GM21576 (cell line): ENCODE results near the gene SLC2A13.
"Not testable (repeated sequence)": the region's sequence is repeated elsewhere in the genome, so short reads cannot be mapped to it uniquely, and the experiment has no call there.

Source experiments
- ATAC-seq: cut with Tn5 transposase; IDR thresholded peaks from one replicate; pipeline ENCODE4 v1.9.1; 2021; ENCODE audit warnings: mild to moderate bottlenecking, moderate library complexity; ENCODE audit not compliant: unreplicated experiment

The SLC2A13 gene

DNA sequence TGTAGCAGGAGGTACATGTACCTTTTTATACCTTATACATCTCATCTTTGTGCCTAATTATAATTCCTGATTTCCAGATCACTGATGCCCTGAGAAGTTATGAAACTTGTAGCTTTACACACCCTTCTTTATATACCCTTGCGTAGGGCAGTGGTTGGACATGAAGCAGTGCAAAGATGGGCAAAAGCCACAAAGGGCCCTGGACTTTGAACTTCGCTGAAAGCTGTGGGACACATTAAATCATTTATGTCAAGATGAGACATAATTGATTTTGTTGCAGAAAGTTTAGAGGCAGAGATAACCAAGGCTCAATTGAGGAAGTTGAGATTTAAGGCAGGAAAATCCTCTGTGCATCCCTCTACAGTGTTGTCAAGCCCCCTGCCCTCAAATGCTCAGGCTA, 170.0 kb downstream of the SLC2A13 start:
- no peak for ATAC-seq

DNA sequence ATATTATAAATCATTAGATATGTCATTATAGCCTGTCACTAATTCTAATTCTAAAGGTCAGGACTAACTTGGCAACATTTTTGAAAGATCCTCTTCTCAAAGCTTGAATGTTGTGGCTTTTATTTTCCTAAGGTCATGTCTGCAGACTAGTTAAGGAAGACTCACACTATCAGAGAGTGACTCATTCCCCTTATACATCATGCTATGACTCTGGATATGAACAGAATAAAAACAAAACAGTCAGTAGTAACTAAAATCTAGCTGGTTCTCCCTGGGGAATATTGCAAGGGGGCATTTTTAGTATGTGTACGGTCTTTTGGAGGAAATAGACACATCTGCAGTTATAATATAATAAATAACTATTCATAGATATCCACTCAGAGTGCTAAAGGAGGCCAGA, 170.6 kb downstream of the SLC2A13 start:
- ATAC-seq = no peak

DNA sequence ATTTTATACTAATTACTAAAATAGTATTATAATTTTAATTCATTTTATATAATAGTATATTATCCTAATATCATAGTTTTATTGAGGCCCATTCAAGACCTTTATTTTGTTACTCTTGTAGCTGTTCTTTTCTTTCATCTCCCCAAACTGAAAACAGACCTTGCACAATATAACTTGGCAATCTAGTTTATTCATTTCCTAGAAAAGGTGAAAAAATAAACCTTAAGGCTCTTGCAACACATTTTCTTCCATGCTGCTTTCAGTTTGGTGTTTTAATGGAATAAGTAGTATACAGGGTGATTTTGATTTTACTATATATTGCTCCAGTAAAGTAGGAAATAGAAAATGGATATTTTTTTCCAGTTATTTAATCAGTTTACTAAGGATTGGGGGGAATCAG, 174.0 kb downstream of the SLC2A13 start:
- no peak for ATAC-seq

DNA sequence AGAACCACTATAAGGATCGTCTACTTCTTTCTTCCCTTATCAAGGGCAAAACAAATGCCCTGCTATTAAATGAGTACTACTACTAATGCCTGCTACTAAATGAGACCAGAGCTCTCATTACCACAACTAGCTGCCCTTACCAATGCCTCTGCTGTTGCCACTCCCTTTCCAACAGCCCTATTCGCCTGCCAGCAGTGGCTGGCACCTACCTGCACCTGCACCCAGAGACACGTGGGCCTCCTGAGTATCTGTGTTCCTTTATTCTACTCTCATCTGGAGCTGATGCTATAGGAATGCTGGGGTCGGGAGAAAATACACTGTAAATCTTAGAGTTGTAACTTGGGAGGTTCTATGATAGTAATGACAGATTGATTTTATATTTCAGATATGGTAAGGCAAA, 174.7 kb downstream of the SLC2A13 start:
- no peak for ATAC-seq

DNA sequence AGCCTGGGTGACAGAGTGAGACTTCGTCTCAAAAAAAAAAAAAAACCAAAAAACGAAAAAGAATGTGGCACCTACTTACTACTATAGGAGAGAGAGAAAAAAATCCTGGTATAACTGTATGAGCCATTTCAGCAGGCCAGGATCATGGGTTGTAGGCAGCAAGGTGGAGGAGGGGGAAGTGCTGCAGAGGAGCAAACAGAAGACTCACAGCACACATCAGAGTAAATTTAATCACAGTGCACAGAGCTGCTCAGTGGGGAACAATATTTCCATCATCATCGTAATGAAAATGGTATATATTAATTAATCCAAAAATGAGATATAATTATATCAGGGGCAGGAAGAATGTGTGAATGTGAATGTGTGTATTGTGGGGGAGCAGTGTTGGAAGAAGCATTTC, 175.8 kb downstream of the SLC2A13 start:
- ATAC-seq = no peak

DNA sequence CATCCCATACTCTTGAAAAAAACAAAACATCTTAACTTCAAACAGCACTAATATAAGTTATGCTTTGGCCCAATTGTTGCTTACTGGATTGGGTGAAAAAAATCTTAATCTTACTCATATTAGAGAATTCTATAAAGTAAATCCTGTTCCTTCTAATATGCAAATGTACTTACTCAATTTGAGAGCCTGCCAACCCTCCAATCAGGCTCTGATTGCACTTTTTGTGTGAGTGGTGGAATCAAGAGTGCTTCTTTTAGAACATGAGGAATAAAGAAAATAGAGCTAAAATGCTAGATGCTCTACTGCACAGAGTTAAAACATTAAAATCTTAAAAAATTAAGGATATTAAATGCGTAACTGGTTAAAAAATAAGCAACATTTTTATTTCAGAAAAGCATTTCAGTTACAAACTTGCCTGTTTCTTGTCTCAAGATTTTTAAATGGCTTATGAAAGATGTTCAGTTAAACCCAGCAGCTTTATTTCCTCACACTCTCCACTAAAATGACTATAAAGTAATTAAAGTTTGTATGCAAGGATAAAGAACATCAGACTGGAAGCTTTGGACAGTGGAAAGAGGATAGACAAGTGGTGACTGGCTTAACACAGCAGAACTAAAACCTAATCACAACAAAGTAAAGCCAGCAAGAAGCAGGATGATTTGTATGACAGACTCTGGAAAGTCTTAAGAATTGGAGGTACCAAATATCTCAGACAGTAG, 177.5 kb downstream of the SLC2A13 start:
- no peak for ATAC-seq

DNA sequence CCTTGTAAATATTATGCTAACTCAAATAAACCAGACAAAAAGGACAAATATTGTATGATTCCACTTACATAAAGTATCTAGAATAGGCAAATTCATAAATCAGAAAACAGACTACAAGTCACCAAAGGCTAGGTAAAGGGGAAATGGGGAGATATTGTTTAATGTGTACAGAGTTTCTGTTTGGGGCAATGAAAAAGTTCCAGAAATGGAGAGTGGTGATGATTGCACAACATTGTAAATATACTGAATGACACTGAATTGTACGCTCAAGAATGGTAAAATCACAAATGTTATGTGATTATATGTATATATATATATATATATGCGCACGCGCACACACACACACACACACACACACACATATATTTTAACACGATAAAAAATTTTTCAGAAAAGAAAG, 182.5 kb downstream of the SLC2A13 start:
- ATAC-seq = no peak

DNA sequence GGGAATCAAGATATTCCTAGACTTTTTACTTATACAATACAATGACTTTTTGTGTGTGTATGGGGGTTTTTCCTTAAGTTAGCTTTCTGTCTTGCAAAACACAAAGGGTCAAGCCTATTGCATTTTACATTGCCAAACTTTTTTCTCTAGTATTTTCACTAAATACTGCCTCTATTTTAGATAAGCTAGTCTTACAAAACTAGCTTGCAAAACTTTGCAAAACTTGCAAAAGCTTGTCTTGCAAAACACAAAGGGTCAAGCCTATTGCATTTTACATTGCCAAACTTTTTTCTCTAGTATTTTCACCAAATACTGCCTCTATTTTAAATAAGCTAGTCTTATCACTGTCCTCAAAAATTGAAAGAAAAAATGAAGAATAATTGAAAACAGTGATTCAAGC, 183.3 kb downstream of the SLC2A13 start:
- not testable (repeated sequence) for ATAC-seq

DNA sequence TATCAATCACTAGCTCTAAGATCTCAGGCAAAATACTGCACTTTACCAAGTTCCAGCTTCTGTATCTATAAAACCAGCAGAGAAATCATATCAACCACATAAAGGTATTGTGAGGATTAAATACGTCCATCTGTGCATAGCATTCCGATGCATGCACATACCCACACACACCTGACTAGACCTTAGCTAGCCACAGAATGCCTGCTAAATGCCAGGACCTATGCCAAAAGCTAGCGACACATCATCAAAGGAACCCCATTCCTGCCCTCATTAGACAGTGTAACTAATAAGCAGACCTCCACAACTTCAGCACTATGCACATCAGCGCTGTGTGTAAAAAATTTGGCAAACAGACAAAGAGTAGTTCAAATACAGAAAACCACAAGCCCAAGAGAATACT, 185.2 kb downstream of the SLC2A13 start:
- ATAC-seq = no peak

DNA sequence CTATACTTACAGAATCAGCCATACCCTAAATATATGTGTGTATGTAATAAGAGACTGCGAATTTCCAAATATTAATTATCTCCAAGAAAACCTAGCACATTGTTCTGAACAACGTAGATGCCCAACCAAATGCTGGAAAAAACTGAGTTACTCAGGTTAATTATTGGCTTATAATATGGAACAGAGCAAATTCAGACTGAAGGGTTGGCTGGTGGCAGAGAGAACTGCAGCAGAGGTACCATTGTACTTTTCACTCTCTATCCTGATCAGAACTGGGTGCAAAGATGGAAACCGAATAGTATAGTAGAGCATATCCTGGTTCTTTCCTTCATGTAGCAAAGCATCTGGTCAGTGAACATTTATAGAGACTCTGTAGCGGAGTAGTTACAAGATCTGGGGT, 185.7 kb downstream of the SLC2A13 start:
- no peak for ATAC-seq

DNA sequence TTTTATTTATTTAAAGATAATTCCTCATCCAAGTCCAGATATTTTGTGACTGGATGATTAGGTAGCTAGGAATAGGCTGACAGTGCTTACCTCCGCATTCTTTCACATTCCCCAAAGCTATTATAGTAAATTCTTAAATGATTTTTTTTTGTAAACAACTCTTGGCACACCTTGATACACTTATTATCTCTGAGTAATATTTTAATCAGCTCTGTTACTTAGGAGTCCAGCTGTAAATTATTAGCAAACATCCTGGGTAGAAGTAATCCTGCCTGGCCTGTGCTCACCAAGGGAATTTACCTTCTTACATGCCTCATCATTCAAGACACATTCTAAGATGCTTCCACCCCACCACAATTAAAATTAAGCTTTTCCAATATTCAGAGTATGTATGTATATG, 186.1 kb downstream of the SLC2A13 start:
- no peak for ATAC-seq

DNA sequence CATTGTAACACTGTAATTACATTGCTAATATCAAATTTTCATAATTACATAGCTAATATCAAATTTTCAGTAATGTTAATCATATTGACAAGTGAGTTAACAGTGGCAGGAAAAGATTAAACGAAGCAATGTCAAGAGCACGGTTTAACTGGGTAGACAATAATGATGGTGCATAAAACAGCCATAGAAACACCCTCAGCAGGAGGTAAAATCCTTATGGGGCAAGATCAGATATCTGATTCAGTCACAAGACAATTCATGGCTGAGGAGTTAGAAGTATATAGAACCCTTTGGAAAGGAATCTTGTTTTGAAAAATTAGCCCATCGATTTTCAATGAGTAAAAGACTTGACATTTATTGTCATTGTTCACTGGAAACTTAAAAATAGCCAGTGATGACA, 190.6 kb downstream of the SLC2A13 start:
- no peak for ATAC-seq

DNA sequence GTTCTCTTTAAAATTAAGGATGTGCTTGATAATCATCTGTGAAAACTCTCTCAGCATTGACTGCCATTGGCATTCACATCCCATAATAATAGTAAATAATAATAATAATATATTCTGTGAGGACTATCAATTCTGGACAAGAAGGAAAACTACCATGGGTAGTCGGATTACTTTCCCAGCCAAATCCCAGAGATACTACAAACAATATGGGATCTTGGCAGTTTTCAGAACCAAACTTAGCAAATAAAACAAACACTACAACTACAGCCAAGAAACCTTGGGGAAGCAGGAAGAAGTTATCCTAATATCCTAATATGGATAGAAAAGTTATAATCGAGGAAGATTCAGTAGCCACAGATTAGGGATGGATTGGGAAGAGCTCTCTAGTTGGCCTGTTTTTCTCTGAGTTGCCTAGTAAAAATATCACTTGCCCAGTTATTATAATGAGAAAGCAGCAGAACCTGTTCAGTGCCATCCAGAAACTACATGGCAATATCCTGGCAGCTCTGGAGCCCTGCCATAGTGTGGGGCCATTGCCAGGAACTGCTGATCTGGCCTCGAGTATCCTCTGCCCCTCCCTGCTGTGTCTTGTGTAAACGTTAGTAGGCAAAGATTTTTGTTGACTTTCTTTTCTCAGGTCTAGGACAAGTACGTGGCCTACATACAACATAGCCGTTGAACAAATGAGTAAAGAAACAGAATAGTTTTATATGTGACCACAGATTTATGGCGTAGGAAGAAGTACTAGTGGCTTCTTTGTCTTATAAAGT, 193.5 kb downstream of the SLC2A13 start:
- ATAC-seq = no peak

DNA sequence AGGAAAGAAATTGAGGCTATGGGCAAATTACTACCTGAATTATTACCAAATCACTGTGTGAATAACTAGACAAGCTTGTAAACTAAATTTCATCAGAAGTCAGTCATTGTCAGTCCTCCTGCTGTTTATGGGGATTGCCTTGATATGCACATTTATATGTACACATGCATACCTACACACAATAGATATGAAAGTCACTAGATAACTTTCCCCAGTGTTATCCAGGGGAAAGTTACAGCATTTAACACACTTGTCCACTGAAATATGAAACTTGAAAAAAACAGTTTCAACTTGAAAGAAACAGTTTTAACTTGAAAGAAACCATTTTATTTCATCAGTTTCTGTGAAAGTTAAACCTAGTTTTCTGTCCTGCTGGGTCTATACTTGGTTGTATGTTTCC, 199.6 kb downstream of the SLC2A13 start:
- no peak for ATAC-seq

DNA sequence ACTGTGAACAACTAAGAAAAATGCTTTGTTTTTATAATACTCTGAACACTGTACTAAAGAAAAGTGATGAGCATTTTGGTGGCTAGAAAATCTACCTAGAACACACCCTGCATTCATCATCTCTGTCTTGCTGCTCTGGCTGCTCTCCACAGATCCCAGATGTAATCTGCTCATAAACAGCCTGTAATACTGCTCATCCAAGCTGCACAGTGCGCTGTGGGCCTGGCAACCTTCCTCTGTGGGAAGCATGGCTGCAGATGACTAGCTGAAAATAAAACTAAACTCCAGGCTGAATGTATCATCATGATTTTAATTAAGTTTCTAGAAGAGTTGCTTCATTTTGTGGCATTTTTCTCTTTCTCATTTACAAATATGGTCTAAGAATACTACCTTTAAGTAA, 200.7 kb downstream of the SLC2A13 start:
- ATAC-seq = no peak

DNA sequence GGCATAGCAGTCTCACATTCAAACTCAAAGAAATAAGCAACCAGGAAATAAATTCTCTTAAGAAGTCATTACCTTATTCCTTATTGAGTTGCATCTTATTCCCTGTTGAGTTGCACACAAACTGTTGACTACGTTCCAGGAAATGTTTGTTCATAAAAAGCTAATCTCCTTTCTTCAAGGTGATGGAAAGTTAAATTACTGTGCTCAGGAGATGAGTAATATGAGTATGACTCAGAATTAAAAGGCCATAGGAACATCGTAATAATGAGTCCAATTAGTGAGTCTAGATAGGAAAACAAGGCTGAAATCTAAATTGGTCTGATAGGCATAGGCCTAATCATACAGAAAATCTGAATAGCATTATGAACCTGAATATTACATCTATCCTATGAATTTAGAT, 203.1 kb downstream of the SLC2A13 start:
- ATAC-seq = no peak

DNA sequence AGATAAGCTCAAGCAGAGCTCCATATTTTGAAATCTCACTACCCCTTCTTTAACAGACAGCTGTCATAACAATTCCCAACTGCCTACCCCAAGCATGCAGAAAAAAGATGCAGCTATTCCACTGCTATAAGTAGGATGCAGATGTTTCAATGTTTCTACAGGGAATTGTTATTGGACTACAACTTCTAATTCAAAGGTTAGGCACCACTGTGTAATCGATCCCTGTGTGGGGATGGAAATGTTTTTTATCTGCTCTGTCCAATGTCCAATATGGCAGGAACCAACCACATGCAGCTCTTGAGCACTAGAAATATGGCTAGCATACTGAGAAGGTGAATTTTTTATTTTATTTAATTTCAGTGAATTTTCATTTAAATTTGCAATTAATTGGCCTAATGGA, 208.6 kb downstream of the SLC2A13 start:
- ATAC-seq = no peak

DNA sequence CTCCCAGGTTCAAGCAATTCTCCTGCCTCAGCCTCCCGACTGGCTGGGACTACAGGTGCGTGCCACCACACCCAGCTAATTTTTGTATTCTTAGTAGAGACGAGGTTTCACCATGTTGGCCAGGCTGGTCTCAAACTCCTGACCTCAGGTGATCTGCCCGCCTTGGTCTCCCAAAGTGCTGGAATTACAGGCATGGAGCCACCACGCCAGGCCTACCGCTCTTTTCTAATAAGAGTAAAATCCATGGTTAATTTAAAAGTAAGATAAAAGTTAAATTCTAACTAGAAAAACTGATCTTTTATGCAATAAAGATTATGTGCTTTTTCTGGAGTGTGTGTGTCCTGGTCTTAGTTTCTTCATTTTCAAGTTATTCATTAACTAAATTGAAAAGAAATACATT, 212.5 kb downstream of the SLC2A13 start:
- not testable (repeated sequence) for ATAC-seq

DNA sequence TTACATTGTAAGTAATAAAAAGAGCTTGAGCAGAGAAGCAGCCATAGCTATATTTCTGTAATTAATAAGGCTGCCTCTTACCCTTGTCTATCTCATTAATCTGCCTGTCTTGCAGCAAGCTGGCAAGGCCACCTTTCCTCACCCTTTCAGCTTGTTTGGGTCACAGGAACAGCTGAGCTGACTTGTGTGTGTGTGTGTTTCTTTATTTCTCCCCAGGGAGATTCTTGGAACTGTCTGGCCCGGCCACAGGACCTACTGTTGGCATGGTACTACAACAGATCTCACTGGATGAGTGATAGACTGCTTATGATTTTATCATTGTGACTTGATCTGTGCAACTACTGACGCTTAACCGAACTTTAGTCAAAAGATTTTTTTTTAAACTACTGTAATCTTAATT, 213.7 kb downstream of the SLC2A13 start:
- no peak for ATAC-seq

DNA sequence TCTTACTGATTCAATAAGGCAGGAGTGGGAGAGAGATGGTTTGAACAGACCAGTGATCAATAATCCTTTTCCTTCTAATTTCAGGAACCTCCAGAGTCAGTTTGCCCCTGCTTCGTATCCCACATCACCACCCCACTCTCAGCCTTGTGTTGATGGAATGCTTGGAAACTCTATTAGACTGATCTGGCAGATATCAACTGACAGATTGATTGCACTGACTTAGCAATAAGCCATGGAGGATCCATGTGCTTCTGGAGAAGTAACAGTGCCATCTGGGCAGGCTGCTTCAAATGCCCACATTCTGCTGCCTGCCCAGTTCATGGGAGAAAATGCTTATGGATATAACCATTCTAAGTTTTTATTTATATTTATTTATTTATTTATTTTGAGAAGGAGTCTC, 218.0 kb downstream of the SLC2A13 start:
- ATAC-seq = no peak

DNA sequence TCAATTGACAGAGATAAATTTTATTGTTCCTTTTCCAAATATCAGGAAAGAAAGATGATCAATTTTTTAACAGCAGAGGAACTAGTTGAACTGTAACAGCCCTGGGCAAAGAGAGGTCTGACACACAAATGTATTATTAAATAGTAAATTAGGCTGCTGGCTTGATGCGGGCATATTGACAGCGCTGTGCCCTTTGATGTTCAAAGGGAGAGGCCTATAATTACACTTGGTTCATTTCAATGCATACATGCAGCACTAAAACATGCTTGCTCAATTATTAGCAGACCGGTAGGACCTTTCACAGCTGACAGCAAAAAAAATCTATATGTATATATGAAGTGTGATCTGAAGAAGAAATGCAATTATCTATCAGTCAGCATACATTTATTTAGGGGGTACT, 219.8 kb downstream of the SLC2A13 start:
- no peak for ATAC-seq

DNA sequence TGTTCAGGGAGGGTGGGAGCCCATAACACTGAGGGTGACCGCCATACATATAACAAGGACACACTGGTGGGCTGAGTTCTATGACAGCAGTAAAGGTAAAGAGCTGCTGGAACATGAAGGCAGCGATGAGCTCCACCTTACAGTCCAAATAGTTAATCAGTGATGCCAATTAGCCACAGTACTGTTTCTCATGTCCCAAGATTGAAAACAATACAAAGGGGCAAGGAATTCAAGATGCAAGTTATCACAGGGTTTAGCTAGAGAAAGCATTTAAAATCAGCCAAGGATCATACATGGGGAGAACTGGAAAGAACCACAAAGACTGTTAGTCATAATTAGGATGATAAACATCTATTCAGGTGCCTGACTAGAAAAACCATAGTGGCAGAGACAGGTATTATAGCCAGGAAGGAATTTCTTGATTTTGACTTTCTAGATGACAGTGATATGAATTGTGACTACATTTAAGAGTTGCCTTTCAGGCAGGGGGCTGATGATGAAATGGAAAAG, 221.2 kb downstream of the SLC2A13 start:
- no peak for ATAC-seq
